ENCODE measurements around the gene MAML2. TPM values are rescaled to one million over a fixed set of nuclear protein-coding genes. Genes with fewer than 3 reads are reported as not detected.

The MAML2 gene
- total and polyA plus RNA-seq, 2 experiments from 2014 or later = 2.0 to 7.1 TPM

DNA sequence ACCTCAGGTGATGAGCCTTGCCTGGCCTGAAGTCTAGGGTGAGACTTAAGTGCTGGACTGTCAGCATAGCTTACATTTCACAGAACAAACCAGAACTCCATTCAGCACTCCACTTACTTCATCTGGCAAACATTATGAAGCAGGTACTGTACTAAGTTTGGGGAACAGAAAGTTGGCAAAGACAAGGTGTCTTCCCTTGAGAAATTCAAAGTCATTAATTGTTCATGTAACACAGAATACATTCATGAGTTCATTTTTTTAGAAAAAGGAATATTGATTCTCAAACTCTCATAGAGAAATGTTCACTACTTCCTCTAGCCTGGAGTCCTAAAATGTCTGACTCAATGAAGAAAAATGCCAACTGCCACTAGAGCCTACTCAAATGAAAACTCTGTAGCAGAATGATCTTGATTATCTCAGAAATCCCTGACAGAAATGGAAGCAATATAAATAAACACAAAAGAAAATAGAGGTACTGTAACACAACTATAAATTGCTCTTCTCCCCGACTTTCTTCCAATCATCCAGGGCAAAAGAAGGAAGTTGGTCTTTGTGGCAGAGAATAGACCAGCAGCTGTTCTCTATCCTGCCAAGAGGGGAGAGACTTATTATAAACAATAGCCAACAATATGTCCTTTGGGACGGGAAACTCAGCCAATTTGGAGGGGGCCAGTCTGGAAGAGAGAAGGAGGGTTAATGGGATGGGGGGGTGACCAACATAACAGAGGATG lies 289.9 kb downstream of the MAML2 start:
- no peaks in the 10 kb centered on the region for H3K27me3 ChIP-seq (ENCODE audit: insufficient read depth)
- H3K27ac Mint-ChIP-seq = no peak overlapping the region
- no peaks in the 10 kb centered on the region; the same call in 2 of the 3 replicates for H3K9me3 Mint-ChIP-seq
- no peak for TF ChIP-seq CREB1 (CRISPR knock-in tag; IDR thresholded peaks at IDR 0.05; ENCODE audit: low read depth)
- TF ChIP-seq JUNB (IDR thresholded peaks at IDR 0.05; ENCODE audit: unreplicated experiment) = no peak
- TF ChIP-seq EZH2 (IDR thresholded peaks at IDR 0.05; ENCODE audit: low read depth, unreplicated experiment) = no peak
- no peak for TF ChIP-seq ETS1 (IDR thresholded peaks at IDR 0.05)
- no peak for TF ChIP-seq REST (IDR thresholded peaks at IDR 0.05; ENCODE audit: unreplicated experiment)
- TF ChIP-seq ZNF462 (CRISPR knock-in tag; IDR thresholded peaks at IDR 0.05) = no peak
- TF ChIP-seq EZH2phosphoT487 (IDR thresholded peaks at IDR 0.05; ENCODE audit: unreplicated experiment) = no peak
- TF ChIP-seq CTCF (conservative IDR thresholded peaks at IDR 0.05; ENCODE audit: low read depth in 2 of 2) = no peak
- TF ChIP-seq ZNF331 (CRISPR knock-in tag; IDR thresholded peaks at IDR 0.05; ENCODE audit: low read depth) = no peak
- no peak for TF ChIP-seq POLR2AphosphoS5 (IDR thresholded peaks at IDR 0.05; ENCODE audit: low read depth)
- no peak for TF ChIP-seq STAT1 (IDR thresholded peaks at IDR 0.05; ENCODE audit: unreplicated experiment)
- no peak for TF ChIP-seq ZNF114 (CRISPR knock-in tag; IDR thresholded peaks at IDR 0.05)
- TF ChIP-seq NANOG (IDR thresholded peaks at IDR 0.05; ENCODE audit: borderline replicate concordance) = no peak
- no peaks in the 10 kb centered on the region for H3F3A ChIP-seq (replicated peaks; ENCODE audit: low read depth)
- no peaks in the 10 kb centered on the region for H3K36me3 ChIP-seq (ENCODE audit: insufficient read depth)
- no peaks in the 10 kb centered on the region for H3K36me3 Mint-ChIP-seq (ENCODE audit: low read depth)
- no peaks in the 10 kb centered on the region for H4K20me1 ChIP-seq (replicated peaks; ENCODE audit: insufficient read depth)
- H3K4me3 ChIP-seq = no peak overlapping the region
- H3K79me2 ChIP-seq (replicated peaks; ENCODE audit: insufficient read depth) = no peaks in the 10 kb centered on the region
- H3K4me1 ChIP-seq (ENCODE audit: insufficient read depth) = peaks cover 24% of the 10 kb centered on the region
- no peak for ATAC-seq
- no peak overlapping the region for H3K4me3 Mint-ChIP-seq
- H3K27me3 Mint-ChIP-seq (ENCODE audit: insufficient read depth, low read depth, poor library complexity) = no peaks in the 10 kb centered on the region
- H3K9me2 ChIP-seq (ENCODE audit: insufficient read depth) = peaks cover 12% of the 10 kb centered on the region
- H3K4me1 Mint-ChIP-seq = peaks cover 32% of the 10 kb centered on the region
- DNase-seq (ENCODE audit: low spot score) = no peak
- H2AFZ ChIP-seq = no peak overlapping the region
- no peak overlapping the region for H3K4me2 ChIP-seq
- no peak overlapping the region for H3K27ac ChIP-seq (ENCODE audit: low read depth)

Measured in GM23338 (cell line).